ENCODE results near the gene IPO13.

IPO13 gene

DNA sequence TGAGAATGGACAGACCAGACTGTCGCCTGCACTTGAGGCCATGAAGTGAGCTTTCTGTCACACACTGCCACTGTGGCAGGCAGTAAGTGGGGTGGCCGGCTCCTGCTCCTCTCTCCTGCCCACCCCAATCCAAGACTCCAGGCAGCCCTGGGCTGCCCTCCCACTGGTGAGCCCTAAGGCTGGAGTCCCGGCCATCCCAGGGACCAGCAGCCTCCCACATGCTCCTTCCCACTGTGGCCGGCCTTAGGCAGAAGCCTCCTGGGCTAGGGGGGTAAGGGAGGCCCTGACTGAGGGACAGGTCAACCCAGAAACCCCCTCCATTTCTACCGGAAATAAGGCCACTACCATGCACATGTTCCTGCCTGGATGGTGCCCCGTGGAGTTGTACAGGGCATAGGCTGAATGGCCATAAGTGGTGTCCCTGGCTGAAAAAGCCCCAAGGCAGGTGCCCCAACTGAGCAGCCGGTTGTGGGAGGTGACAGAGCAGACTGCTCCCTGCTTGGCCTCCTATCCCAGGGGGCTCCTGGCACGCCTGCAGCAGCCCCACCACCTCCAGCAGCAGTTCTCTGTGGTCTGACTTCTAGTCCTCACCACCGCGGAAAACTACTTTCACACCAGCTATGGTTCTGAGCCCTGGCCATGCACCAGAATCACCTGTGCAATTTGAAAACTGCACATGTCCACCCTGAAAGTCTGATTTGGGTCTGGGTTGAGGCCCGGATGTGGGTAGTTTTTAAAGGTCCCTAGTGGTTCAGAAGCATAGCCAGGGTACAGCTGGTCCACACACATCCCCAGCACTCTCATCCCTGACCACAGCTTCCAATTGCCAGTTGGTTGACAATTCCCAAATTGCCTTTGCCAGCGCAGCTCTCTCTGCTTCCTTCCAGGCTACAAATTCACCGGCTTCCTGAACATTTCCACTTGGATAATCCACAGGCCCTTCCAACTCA, 14.8 kb upstream of the IPO13 start:
- DNase-seq, result no peak

DNA sequence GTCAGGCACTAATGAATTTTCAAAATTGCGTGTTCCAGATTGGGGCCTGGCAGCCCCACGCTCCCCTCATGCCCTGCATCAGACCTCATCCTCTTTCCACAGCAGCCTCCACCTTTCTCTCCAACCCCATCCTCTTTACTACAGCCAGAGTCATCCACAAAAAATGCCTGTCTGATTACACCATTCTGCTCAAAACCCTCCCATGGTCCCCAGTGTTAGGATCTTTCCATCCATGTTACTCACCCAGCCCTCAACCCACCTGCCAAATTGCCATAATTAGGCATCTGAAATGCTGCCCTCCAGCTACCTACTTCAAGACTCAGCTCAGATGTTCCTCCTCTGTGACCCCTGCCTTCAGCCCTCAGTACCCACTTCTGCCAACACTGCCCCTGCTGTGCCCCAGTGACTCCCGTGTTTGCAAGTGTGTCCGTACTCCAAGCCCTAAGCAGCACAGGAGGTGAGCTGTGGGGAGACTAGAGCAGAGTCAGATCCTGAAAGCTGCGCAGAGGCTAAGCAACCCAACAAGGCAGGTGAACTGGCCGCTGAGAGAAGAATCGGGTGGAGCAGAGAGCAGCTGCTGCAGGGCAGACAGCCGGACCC, 13.9 kb upstream of the IPO13 start:
- no peak for DNase-seq

DNA sequence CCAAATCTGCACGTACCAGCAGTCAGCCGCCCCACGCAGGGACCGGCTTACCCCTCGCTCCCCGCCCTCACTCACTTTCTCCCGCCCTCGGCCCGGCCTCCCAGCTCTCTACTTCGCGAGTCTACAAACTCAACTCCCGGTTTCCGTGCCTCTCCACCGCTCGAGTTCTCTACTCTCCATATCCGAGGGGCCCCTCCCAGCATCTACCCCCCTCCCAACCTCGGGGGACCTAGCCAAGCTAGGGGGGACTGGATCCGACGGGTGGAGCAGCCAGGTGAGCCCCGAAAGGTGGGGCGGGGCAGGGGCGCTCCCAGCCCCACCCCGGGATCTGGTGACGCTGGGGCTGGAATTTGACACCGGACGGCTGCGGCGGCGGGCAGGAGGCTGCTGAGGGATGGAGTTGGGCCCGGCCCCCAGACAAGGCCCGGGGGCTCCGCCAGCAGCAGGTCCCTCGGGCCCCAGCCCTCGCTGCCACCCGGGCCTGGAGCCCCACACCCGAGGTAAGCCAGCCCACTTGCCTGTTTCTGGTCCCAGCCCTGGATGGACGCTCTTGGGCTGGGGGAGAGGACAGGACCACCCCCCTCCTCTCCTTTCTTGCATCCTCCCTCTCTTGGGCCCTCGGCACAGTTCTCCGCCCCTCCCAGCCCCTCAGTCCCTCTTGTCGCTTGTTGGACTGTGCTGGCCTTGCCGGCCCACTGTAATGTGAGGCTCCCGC, 13.2 kb upstream of the IPO13 start, which contains the start of gene ARTN:
ARTN (plus strand) TSS at position 416 of the 715 bp plus-strand sequence. CDS start 1,856 bp downstream, outside the sequence.
- no peak for DNase-seq

DNA sequence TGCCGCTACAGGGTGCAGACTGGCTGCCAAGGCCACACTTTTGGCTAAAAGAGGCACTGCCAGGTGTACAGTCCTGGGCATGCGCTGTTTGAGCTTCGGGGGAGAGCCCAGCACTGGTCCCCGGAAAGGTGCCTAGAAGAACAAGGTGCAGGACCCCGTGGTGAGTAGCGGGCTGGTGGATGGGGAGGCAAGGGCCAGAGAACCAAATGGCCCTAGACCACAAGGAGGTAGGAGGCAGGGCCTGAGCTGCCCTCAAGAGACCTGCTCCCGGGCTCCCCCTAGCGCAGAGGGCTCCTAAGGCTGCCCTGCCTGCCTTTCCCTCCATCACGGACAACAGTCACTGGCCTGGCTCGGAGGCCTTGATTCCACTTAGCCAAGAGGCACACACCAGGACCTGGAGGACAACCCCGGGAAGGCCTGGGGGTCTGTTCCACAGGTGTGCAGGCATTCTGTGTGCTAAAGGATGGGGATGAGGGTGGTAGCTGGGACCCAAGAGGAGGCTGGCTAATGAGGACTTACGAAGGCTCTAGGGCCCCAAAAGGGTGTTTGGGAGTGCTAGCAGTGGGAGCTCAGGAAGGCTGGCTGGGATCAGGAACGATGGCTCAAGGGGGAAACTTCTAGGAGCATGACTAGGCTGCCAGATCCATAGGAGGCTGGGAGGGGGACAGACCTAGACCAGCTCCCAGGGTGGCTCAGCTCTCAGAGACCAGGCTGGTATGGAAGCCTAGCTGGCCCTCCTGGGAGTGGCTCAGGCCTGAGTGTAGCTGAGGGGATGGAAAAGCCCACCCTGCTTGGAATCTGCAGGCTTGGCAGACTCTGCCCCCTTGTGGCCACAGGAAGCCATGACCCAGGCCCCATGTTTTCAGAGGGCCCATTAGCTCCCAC, 12.4 kb upstream of the IPO13 start:
- DNase-seq, result peak; percentile 81

DNA sequence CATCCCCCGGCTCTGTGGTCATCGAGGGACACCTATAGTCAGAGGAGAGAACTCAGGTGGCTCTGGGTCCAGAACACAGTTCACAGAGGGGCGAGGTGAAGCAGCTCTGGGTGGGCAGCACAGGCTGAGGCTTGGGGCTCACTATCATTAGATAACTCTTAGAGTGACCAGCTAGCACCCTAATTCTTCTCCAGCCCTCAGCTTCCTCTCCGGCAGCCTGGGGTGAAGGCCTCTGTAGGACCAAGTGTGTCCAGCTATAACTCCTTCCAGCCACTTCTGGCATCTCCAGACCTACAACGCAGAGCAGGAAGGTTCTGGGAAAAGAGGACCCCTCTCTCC, 11.8 kb upstream of the IPO13 start:
- no peak for DNase-seq

DNA sequence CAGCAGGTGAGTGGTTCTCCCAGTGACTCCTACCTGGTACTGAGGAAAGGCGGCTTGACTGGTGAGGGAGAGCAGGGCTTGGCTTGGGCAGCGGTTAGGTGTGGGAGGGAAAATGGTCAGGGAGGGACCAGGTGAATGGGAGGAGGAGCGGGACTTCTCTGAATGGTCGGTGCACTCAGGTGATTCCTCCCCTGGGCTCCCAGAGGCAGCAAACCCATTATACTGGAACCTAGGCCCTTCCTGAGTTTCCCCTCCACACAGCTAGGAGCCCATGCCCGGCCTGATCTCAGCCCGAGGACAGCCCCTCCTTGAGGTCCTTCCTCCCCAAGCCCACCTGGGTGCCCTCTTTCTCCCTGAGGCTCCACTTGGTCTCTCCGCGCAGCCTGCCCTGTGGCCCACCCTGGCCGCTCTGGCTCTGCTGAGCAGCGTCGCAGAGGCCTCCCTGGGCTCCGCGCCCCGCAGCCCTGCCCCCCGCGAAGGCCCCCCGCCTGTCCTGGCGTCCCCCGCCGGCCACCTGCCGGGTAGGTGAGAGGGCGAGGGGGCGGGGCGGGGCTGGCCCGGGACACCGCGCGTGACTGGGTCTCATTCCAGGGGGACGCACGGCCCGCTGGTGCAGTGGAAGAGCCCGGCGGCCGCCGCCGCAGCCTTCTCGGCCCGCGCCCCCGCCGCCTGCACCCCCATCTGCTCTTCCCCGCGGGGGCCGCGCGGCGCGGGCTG, 10.9 kb upstream of the IPO13 start:
- no peak for DNase-seq

DNA sequence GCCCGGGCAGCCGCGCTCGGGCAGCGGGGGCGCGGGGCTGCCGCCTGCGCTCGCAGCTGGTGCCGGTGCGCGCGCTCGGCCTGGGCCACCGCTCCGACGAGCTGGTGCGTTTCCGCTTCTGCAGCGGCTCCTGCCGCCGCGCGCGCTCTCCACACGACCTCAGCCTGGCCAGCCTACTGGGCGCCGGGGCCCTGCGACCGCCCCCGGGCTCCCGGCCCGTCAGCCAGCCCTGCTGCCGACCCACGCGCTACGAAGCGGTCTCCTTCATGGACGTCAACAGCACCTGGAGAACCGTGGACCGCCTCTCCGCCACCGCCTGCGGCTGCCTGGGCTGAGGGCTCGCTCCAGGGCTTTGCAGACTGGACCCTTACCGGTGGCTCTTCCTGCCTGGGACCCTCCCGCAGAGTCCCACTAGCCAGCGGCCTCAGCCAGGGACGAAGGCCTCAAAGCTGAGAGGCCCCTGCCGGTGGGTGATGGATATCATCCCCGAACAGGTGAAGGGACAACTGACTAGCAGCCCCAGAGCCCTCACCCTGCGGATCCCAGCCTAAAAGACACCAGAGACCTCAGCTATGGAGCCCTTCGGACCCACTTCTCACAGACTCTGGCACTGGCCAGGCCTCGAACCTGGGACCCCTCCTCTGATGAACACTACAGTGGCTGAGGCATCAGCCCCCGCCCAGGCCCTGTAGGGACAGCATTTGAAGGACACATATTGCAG, 10.2 kb upstream of the IPO13 start:
- DNase-seq, result no peak

DNA sequence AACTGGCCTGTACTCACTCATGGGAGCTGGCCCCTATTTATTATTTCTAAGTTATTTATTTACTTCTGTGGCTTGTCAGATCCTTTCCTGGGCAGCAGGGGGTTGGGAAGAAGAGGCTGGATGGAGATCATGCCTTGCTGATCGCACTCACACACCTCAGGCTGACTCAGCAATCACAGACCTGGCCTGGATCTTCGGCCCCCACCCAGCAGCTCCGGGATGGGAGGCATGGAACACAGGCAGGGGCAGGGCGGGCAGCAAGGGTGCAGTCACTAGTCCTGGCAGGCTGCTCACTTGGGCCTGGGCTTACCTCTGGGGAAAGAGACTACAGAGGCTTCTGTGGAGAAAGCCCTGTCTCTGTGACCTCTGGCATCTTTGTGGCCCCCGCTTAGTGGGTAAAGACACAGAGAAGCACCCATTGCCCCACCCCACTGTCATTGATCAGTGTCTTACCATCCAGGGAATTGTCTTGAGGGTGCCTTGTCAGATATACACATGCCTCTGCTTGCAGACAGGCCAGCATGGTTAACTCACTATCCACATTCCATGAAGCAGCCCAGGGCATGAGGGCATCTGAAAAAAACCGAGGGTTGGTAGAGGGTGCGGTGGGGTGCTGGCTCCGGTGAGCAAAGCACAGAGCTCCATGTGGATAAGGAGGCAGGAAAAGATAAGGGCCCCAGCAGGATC, 9.4 kb upstream of the IPO13 start:
- DNase-seq, result no peak

DNA sequence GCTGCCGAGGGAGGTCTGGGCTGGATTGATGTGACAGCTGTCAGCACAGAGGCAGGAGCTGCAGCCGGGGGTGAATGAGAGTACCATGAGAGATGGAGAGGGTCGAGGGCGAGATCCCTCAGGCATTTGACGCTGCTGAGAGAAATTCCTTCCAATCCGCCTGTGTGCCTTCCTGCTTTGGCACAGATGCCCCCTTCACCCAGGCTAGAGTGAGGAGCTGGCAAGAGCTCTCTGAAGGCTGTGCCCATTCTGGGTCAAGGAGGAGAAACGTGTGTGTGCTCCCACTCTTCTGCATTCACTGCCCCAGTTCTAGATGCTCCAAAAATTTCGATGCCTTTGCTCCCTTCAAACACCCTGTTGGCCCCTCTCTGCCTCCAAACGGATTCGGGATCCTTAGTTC, 8.4 kb upstream of the IPO13 start:
- DNase-seq, result no peak

DNA sequence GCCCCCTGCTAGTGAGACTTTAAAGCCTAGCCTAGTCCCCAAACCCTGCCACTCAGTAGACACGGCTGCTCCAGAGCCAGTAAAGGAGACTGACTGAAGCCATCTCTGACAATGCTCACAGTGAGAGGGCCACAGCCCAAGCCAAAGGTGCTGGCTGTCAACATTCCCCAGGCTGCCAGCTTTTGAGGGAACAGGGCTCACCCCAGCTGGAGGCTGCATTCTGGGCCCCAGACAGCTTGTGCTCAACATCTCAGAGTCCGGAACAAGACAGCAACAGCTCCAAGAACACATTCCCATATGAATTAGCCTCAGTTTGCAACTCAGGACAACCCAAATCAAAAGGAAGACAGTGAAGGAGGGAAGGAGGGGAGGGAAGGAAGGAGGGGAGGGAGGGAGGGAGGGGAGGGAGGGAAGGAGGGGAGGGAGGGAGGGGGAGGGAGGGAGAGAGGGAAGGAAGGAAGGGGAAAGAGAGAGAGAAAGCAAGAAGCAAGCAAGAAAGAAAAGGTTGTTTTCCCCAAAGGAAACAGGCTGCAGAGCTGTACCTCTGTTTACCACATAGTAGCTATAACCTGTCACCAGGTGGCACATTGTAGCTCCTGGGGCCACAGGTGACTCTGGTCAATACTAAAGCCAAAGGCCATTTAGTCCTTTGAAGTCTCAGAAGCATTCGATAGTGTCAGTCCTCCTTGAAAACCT, 7.7 kb upstream of the IPO13 start:
- no peak for DNase-seq

DNA sequence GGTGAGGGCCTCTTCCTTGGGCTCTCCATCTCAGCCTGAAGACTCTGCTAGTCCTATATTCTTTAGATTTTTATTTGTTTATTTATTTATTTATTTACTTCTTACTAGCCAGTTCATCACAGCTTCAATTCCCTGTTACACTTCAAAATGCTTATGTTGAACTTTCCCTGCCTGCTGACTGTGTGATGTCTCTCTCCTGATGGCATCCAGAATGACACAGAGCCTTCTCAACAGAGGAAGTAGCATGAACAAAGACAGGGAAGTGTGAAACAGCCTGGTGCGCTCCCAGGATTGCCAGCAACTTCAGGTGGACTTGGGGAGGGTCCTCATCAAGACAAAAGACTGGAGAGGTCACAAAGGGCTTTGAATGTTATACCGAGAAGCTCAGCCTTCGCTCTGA, 4.3 kb upstream of the IPO13 start:
- DNase-seq, result no peak

DNA sequence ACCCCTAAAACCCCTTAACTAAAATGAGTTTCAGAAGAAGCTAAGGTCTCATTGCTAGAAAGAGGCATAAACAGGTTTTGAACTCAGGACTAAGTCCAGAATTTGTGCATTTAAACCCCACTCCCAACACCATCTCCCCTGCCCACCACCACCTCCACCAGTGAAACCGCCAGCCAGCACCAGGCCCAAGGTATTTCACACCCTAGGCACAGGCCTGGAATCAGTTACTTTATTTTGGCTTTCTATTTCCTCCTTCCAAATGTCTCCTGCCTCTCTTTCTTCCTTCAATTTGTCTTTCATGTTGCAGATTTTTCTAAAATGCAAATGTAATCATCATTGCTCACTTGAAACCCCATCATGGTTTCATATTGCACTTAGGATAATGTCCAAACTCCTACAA, 1.9 kb upstream of the IPO13 start:
- DNase-seq, result no peak

DNA sequence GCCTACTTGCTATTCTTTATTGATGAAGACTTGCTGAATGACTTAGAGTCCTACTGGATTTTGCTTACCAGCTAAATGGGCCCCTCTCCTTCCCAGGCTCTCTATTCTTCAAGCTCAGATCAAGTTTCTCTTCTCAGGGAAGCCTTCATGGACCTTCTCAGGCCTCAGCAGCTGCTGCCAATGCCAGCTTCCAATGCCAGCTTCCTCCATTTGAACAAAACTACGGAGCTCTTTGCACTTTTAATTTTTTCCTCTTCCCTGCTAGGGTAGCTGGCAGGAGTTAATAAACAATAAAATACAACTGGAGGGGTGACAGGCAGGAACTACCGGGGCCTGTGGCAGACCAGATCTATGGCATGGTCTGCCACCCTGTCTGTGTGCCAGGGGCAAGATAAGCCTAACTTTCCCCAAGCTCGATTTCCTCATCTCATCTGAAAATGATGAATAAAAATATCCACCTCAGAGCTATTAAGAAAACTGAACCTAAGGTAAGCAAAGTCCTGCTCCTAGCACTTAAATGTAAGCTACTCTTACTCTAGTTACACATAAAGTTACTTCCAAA, 995 bp upstream of the IPO13 start:
- no peak for DNase-seq

DNA sequence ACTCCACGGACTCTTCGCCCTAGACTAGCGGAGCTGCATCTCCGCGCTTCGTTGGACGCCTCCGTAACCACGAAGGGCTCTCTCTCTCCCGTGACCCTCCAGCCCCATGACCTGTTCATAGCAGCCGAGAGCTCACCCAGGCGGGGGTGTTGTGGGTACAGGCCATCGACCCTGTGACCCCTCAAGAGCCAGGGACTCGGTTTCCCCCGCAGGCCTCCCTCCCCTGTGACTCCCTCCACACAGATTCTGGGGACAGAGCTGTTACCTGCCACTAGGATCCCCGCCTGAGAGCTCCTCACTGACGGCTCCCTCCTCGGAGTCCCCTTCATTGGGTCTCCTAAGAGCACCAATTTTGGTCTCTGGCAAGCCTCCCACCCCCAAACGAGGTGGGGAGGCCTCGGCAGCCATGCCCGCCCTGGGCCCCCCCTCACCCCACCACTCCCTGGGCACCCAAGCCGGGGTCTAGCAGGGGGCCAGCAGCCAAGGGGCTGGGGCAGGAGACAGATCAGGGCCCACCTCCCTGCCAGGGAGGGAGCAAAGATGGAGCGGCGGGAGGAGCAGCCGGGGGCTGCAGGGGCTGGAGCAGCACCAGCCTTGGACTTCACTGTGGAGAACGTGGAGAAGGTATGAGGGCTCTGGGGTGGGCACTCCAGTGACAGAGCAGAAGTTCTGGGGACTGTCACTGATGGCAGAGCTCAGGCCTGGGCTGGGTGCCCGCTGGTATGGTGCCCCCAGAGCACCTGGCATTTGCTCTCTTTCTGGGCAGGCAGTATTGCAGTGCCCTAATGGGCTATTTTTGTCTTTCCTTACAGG, 517 bp downstream of the IPO13 start:
- DNase-seq, result no peak

DNA sequence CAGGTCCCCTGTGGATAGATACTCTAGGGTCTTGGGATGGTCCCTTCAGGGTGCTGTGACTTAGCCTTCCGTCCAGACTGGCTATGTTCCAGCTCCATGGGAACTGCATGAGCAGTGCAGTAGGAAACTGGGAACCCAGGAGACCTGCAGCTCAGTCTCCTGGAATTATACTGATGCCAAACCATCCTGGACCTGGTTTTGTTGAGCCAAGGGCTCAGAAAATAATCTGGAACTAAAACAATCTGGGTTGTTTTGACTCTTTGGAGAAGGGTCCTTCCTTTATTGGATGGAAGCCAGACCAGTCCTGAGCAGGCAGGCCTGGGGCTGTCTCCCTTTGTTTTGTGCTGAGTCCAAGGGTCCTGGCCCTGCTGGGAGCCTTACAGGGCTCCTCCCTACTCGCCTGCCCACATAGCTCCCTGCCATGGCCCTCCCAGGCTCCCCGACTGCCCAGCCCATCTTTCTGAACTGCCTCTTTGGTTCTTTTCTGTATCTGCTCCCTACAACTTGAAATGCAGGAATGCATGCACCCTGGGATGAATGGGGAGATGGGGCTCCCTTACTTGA, 1.2 kb downstream of the IPO13 start:
- no peak for DNase-seq

DNA sequence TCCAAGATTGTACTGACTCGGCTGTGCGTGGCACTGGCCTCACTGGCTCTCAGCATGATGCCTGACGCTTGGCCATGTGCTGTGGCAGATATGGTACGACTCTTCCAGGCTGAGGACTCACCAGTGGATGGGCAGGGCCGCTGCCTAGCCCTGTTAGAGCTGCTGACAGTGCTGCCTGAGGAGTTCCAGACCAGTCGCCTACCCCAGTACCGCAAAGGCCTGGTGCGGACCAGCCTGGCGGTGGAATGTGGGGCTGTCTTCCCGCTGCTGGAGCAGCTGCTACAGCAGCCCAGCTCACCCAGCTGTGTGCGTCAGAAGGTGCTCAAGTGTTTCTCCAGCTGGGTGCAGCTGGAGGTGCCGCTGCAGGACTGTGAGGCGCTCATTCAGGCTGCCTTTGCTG, 2.9 kb downstream of the IPO13 start:
- DNase-seq, result no peak

DNA sequence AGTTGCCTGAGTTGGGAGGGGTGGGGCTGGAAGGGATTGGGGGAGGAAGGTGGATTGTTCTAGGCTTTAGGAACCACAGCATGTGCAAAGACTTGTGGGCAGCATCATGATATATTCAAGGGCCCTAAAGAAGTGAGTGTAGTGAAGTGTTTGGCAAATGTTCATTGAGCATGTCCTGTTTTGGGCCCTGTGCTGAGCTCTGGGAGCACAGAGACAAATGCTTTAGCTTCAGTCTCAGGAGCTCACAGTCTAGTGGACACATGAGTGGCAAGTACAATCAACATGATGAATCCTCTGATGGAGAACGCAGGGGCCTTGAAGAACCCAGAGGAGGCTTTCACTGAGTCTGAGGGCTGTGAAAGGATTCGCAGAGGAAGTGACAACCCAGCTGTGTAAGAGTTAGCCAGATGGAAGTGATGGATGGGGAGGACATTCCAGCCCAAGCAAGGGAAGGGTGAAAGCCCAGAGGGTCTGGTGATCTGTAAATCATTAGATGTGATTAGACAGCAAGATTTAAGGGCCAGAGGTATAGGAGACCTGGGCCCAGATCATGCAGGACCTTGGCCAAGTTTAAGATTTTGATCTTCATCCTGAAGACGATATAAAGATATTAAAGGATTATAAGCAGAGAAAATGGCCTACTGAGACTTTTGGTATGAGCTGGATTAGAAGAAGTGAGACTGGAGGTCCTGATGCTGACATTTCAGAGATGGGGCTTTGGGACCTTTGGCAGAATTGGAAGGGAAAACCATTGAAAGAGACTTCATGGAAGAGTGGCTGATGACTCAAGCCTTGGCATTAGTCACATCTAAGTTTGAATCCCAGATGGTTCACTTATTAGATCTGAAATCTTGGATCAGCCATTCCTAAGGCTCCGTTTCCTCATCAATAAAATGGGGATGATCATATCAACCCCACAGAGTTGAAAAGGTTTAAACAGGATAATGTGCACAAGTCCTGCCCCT, 4.6 kb downstream of the IPO13 start:
- DNase-seq, result no peak

All from stimulated activated CD8-positive, alpha-beta memory T cell treated with anti-CD3 and anti-CD28 coated beads, Interleukin-4, amount 100 ng/mL, for 48 hours (primary cell).